Gastrocnemius medialis (tissue), 4 donors: ENCODE data around the gene PTPRJ.

Source experiments
- POLR2A ChIP-seq, 2 donors: fragments of 450-650 bp; IDR thresholded peaks; one replicate each; pipeline ENCODE4 v1.6.1; 2017; ENCODE audit warnings: antibody characterized with exemption in 2 of 2, mild to moderate bottlenecking in 2 of 2, moderate library complexity in 2 of 2
- TF ChIP-seq, protein P1 (sequence below), 5 experiments: fragments of 450-650 bp in 3 of 5; fragments of 200-600 bp in 2 of 5; sonication (generic) in 2 of 5; IDR thresholded peaks in 4 of 5; conservative IDR thresholded peaks in 1 of 5; 1 replicate in 4 of 5; 2 replicates in 1 of 5; pipeline ENCODE4 v1.5.1; 2016 to 2019; ENCODE audit warnings: antibody characterized with exemption in 5 of 5, mild to moderate bottlenecking in 3 of 5, moderate library complexity in 3 of 5

DNA sequence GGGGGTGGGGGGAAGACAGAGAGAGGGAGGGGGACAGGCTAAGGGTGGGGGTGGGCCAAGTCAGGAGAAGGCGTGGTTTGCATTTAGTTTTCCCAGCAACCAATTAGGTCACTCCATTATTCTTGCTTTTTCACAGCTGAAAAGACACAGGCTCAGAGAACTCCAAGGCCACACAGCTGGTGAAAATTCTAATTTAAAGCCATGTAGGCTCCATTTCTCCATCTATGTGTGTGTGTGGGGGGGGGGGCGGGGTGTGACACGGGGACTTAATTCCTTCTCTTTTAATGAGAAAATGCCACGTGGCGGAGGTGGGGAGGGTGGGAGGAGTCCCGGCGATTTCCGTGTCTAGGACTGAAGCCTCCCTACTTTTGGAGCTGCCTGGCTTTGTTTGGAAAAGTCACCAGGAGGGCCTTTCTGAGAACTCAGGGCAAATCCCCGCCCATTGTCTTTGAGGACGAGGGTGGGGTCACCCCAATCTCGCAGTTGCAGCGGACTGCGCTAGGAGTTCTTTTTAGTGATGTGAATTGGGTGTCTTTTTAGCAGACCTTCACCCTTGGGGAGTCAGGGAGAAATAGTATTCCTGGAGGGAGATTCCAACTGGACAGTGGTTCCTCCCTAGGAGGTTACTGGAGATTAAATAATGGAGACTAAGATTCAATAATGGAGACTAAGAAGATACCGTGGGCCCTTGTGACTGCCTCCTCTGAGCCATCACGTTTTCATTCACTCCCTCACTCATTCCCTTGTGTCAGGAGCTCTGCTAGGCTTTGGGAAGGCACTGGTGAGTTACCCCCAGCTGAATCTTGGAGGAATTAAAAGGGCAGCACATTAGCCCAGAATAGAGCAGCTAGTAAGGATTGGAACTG is 36.4 kb upstream of the PTPRJ start:
- TF ChIP-seq POLR2A (IDR thresholded peaks at IDR 0.05), result no peak
- TF ChIP-seq, protein P1, sequence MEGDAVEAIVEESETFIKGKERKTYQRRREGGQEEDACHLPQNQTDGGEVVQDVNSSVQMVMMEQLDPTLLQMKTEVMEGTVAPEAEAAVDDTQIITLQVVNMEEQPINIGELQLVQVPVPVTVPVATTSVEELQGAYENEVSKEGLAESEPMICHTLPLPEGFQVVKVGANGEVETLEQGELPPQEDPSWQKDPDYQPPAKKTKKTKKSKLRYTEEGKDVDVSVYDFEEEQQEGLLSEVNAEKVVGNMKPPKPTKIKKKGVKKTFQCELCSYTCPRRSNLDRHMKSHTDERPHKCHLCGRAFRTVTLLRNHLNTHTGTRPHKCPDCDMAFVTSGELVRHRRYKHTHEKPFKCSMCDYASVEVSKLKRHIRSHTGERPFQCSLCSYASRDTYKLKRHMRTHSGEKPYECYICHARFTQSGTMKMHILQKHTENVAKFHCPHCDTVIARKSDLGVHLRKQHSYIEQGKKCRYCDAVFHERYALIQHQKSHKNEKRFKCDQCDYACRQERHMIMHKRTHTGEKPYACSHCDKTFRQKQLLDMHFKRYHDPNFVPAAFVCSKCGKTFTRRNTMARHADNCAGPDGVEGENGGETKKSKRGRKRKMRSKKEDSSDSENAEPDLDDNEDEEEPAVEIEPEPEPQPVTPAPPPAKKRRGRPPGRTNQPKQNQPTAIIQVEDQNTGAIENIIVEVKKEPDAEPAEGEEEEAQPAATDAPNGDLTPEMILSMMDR (IDR thresholded peaks at IDR 0.05 in 4 of 5, conservative IDR thresholded peaks at IDR 0.05 in 1 of 5), result no peak
